Mesothelial cell of epicardium (in vitro differentiated cells): ENCODE measurements around the gene SLC9A3. TPM values are rescaled to one million over a fixed set of nuclear protein-coding genes. Genes with fewer than 3 reads are reported as not detected.
"Not testable (repeated sequence)": the region's sequence is repeated elsewhere in the genome, so short reads cannot be mapped to it uniquely, and the experiment has no call there.

Experiments used
- DNase-seq, 2 experiments: peaks; one replicate each; pipeline ENCODE4 v3.0.0; 2021; ENCODE audit warnings: low spot score in 2 of 2; ENCODE audit not compliant: unreplicated experiment in 2 of 2
- H3K27ac Mint-ChIP-seq: 2 replicates; pipeline ENCODE4 v1.8.0; 2021; ENCODE audit warnings: mixed read lengths
- H3K27me3 Mint-ChIP-seq: 2 replicates; pipeline ENCODE4 v1.8.0; 2021; ENCODE audit warnings: low read depth, mixed read lengths
- H3K36me3 Mint-ChIP-seq: 2 replicates; pipeline ENCODE4 v1.8.0; 2021; ENCODE audit warnings: mixed read lengths
- H3K4me1 Mint-ChIP-seq: 2 replicates; pipeline ENCODE4 v1.8.0; 2021; ENCODE audit warnings: mixed read lengths
- H3K4me3 Mint-ChIP-seq: 2 replicates; pipeline ENCODE4 v1.8.0; 2021; ENCODE audit warnings: mild to moderate bottlenecking, moderate library complexity, mixed read lengths
- H3K9me3 Mint-ChIP-seq: 2 replicates; pipeline ENCODE4 v1.8.0; 2021; ENCODE audit warnings: mixed read lengths
- CTCF ChIP-seq: fragments of 200-600 bp; sonication (generic); IDR thresholded peaks from one replicate; pipeline ENCODE4 v1.5.0; 2021; ENCODE audit warnings: antibody characterized with exemption; ENCODE audit not compliant: unreplicated experiment
- total RNA-seq: library from RNA; stranded (reverse); gene quantifications from 3 replicates; pipeline ENCODE4 v1.2.1, GENCODE V29; 2021

Gene SLC9A3
- total RNA-seq, 1 donor from 2014 or later: 2.3 TPM

DNA sequence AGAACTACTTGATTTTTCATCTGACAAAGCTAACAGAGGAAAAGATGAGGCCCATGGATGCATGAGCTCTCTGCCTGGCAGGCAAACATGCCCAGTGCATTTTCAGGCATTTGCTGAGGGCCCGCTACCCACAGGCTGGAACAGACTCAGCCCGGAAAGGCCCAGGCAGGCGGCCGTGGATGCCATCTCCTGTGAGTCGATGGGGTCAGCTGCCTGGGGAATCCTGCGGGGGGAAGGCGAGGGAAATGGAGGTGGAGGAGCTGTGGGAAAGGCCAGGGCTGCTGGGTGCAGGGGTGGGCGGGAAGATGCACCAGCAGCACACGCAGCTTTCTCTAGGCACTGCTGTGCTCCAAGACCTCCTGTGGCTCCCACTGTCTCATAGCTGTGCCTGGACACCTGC, 13.7 kb downstream of the SLC9A3 start:
- Mint-ChIP-seq H3K9me3 (no peaks in the 10 kb centered on the region), H3K4me3 (no peak overlapping the region), H3K27me3 (peaks cover 59% of the 10 kb centered on the region), H3K27ac (no peak overlapping the region), H3K4me1 (no peaks in the 10 kb centered on the region), H3K36me3 (no peaks in the 10 kb centered on the region)
- no peak for DNase-seq
- no peak for TF ChIP-seq CTCF

GRCh38 chr5:509611-510185, 14.6 kb downstream of the SLC9A3 start:
- H3K4me1 Mint-ChIP-seq: no peaks in the 10 kb centered on the region
- peaks cover 53% of the 10 kb centered on the region for H3K27me3 Mint-ChIP-seq
- H3K27ac Mint-ChIP-seq: no peak overlapping the region
- DNase-seq: no peak
- no peak for TF ChIP-seq CTCF
- H3K4me3 Mint-ChIP-seq: no peak overlapping the region
- H3K36me3 Mint-ChIP-seq: no peaks in the 10 kb centered on the region
- H3K9me3 Mint-ChIP-seq: no peaks in the 10 kb centered on the region

DNA sequence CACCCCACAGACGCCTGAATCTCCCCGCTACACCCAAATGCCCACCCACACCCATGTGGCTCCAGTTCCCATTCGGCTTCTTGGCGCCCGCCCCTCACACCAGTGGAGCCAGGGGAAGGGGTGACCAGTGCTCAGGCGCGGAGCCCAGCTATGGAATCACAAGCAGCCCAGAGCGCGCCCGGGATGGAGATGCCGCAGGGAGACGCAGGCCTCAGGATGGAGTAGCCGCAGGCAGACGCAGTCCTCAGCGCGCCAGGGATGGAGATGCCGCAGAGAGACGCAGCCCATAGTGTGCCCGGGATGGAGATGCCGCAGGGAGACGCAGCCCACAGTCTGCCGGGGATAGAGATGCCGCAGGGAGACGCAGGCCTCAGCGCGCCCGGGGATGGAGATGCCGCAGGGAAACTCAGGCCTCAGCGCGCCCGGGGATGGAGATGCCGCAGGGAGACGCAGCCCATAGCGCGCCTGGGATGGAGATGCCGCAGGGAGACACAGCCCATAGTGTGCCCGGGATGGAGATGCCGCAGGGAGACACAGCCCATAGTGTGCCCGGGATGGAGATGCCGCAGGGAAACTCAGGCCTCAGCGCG, 16.2 kb downstream of the SLC9A3 start:
- H3K9me3 Mint-ChIP-seq, DNase-seq, H3K36me3 Mint-ChIP-seq, H3K4me1 Mint-ChIP-seq, H3K27ac Mint-ChIP-seq, H3K4me3 Mint-ChIP-seq: not testable (repeated sequence)
- H3K27me3 Mint-ChIP-seq: peaks cover 50% of the 10 kb centered on the region

- peaks cover 40% of the 10 kb centered on the region for H3K27me3 Mint-ChIP-seq
- H3K27ac Mint-ChIP-seq: no peak overlapping the region
Measured at GRCh38 chr5:505951-506525, 18.2 kb downstream of the SLC9A3 start.

GRCh38 chr5:504326-505154, 19.7 kb downstream of the SLC9A3 start:
- DNase-seq: no peak
- no peaks in the 10 kb centered on the region for H3K36me3 Mint-ChIP-seq
- peaks cover 4% of the 10 kb centered on the region for H3K9me3 Mint-ChIP-seq
- no peak overlapping the region for H3K27ac Mint-ChIP-seq
- peaks cover 29% of the 10 kb centered on the region for H3K27me3 Mint-ChIP-seq
- no peaks in the 10 kb centered on the region for H3K4me1 Mint-ChIP-seq
- no peak for TF ChIP-seq CTCF
- no peak overlapping the region for H3K4me3 Mint-ChIP-seq

More at GRCh38 chr5:505951-506525, 18.2 kb downstream of the SLC9A3 start:
- H3K4me3 Mint-ChIP-seq: no peak overlapping the region
- no peaks in the 10 kb centered on the region for H3K36me3 Mint-ChIP-seq
- TF ChIP-seq CTCF: no peak
- H3K9me3 Mint-ChIP-seq: peaks cover 4% of the 10 kb centered on the region
- DNase-seq: no peak
- H3K4me1 Mint-ChIP-seq: no peaks in the 10 kb centered on the region
